ENCODE data around the gene SORCS2.

GRCh38 chr4:7451800-7452199 is 259.5 kb downstream of the SORCS2 start:
- TF ChIP-seq CTCF (IDR thresholded peaks at IDR 0.05): no peak
- TF ChIP-seq POLR2A (IDR thresholded peaks at IDR 0.05): no peak
